HG03095 (cell line): ENCODE results near the gene FAM229A.
"Not testable (repeated sequence)": the region's sequence is repeated elsewhere in the genome, so short reads cannot be mapped to it uniquely, and the experiment has no call there.

Experiments
- ATAC-seq: cut with Tn5 transposase; IDR thresholded peaks from one replicate; pipeline ENCODE4 v1.9.1; 2021; ENCODE audit warnings: moderate library complexity; ENCODE audit not compliant: unreplicated experiment

Gene FAM229A

DNA sequence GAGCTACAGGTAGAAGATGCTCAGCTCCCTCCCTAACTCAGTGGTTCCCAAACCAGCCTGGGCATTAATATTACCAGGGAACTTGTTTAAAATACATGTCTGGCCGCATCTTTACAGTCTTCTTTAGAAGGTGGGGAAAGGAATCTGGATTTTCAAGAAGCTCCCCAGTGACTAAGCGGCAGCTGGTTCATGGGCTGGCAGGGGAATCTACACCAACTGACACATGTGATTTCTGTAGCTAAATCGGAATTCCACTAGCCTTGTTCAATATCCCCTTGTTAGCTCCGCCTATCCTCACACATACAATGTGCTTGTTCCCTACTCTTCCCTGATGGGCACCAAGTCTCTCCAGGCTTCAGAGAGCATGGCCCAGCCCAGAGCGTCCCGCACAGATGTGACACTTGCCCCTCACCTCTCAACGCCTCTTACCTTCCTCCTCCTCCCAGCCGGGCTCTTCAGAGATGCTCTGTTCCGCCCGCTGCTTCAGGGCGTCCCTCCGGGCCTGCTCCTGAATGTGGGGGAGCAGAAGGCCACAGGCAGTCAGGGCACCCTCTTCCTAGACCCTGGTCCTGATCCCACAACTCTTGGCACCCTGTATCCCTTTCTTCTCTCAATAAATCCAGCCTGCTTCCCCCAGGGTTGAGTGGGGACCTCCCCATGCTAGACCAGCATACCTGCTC is 15.4 kb upstream of the FAM229A start:
- no peak for ATAC-seq

DNA sequence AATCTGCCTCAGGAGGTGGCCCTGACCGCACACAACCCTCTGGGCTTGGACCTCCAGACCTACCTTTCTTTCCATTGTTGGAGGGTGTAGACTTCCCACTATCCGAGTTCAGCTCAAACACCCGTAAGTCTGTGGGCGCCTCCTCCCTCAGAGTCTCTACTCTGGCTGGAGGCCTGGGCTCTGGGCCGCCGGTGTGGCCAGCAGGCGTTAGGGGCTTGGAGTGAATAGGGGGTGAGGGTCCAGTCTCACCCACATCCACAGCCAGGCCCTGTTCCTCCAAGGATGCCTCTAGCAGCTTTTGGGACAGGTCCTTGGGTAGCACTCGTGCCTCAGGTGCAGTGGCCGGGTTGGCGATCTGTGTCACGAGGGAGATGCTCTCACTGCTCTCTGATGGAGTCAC is 13.9 kb upstream of the FAM229A start:
- ATAC-seq: no peak

DNA sequence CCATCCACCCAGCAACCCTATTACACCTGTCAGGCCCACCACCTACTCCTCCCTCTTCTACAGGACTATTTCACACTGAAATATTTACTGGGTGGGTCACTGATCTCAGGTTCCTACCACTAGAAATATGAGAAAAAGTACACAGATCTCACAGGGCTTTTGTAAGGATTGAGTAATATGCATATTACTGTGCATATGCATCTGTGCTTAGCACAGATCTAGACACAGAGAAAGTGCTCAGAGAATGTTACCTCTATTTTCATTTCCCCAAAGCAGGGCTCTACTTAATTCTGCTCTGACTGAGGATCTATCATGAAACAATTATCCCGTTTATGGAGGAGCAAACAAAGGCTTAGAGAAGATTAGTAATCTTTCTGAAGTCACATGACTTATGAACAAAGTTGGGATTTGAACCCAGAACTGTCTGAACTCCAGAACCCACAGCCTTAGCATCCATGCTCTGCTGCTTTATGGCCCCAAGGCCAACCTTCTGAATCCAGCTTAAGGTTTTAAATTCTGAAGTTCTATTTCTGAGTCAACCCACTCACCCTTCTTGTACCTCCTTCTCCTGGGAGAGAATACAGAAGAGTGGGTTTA is 11.8 kb upstream of the FAM229A start:
- no peak for ATAC-seq

DNA sequence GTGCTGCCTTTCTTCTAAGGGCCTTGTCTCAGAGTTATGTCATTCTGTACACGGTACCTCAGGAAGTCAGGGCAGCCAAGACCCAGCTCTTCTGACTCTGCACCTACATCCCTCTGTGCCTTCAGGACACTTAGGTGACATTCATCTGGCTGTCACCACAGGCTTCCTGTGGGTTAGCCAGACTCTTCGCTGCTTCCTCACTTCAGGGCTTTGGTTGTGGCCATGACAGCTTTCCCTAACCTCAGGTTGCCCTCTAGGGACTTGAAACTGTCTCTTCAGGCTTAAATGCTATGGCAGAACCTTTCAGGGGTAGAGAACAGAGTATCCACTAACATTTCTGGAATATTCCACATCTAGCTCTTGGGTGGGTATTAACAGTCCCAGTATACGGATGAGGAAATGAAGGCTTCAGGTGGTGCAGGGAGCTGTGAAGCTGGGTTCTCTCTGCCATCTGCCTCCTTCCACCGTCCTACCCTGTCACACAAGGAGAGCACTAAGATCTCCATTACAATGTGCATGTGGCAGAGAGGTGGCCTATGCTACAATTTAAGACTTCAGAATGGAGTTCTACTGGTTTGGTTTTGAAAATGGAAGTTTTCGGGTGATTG is 10.0 kb upstream of the FAM229A start:
- no peak for ATAC-seq

DNA sequence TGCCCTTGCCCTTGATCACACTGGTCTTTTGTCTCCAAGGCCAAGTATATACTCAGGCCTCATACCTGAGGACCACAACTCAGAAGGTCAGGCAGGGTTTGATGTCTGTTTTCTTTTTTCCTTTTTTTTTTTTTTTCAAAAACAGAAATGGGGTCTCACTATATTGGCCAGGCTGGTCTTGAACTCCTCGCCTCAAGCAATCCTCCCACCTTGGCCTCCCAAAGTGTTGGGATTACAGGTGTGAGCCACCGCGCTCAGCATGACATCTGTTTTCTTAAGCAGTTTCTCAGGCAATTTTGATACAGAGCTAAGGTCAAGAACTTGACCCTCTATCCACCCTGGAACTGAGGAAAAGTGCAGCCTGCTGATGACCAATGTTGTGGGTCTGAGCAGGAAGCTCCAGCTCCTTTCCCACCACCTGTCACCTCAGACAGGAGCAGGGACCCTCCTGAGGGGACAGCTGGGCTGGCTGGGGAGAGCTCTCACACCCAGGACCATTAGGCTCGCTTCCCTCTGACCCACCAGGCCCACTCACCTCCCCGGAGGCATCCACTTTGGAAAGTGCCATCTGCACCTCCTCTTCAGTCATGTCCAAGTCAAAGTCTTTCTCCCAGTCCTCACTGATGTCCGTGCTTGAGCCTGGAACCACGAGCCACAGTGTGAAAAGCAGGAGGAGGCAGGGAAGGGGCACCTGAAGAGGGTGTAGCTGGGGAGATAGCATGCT is 5.8 kb upstream of the FAM229A start:
- ATAC-seq: no peak

DNA sequence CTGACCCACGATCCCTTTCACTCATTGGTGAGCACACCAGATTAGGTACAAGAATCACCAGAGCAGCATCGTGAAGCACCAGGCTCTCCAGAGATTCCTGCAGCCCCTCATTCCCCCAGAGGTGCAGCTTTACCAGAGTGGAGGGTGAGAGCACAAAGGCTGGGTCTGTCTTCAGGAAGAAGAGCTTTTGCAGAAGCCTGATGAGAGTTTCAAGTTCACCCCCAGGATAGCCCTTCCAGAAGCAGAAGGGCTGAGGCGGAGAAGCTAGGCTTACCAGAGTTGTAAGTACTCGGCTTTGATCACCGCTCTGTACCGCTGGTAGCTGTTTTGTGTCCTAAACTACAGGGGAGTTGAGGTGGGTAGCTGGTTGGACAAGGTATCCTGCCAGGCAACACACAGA is 3.2 kb upstream of the FAM229A start:
- no peak for ATAC-seq

DNA sequence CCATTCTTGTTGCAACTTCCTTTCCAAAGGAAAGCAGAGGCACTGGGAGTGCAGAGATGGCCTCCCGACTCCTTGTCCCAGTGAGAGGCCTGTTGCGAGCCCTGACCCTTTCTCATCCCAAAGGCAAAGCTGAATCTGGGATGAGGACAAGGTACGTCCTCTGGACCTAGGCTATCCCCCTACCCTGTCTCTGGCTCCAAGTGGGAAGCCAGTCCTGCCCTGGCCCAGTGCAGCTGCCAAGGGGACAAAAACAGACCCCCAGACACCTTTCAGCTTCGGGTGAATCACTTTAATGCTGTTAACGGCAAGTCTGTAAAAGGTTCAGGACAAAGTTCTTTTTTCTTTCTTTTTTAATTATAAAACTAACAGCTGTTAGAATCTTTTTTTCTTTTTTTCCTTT is 2.6 kb upstream of the FAM229A start:
- no peak for ATAC-seq

DNA sequence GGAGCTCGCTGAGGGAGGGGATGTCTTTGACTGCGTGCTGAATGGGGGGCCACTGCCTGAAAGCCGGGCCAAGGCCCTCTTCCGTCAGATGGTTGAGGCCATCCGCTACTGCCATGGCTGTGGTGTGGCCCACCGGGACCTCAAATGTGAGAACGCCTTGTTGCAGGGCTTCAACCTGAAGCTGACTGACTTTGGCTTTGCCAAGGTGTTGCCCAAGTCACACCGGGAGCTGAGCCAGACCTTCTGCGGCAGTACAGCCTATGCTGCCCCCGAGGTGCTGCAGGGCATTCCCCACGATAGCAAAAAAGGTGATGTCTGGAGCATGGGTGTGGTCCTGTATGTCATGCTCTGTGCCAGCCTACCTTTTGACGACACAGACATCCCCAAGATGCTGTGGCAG is 1.4 kb upstream of the FAM229A start:
- ATAC-seq: no peak

DNA sequence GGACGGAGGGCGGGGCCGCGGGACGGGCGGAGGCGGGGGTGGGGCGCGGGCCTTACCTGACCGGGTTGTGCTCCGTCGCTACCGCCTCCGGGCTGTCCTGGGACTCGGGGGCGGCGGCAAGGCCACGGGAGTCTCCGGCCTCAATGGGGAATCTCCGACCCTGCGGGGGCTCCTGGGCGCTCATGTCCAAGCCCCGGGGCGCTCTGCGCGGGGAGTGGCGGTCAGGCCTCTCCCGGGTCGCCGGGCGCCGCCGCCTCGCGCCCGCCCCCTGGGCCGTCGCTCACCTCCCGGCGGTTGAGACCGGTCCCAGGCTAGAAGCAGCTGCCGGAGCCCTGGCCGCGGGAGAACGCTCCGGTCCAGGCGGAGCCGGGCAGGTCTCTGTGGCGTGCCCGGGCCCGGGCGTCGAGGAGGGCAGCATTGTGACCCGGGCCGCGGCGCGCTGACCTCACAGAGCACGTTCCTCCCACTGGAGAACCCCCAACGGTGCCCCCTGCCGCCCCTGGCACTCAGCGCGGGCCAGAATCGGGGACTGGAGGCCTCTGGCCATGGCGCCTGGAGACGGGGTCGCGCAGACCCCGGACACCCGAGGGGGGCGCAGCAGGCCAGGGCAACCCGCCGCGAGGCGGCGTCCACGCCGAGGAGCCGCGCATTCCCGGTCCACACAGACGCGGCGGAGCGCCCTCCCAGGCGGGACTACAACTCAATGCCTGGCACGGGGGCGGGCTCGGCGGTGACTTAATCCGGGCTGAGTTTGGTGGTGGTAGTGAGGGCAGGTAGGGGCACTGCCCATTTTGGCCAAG is 411 bp downstream of the FAM229A start:
- no peak for ATAC-seq

DNA sequence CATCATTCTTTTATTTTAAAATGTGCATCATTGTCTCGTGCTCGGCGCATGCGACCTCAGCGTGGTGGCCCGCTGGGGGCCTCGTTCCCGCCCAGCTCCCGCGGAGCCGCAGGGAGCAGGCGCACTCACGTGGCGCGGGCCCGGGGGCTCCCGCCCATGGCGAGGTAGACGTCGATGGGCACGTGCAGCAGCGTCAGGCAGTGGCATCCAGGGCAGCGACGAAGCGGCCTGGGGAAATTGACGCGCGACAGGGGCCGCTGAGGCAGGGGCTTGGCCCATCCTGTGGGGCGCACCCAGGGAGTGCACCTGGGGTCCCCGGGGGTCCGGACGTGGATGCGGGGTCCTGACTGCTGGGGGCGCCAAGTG is 994 bp downstream of the FAM229A start:
- no peak for ATAC-seq

DNA sequence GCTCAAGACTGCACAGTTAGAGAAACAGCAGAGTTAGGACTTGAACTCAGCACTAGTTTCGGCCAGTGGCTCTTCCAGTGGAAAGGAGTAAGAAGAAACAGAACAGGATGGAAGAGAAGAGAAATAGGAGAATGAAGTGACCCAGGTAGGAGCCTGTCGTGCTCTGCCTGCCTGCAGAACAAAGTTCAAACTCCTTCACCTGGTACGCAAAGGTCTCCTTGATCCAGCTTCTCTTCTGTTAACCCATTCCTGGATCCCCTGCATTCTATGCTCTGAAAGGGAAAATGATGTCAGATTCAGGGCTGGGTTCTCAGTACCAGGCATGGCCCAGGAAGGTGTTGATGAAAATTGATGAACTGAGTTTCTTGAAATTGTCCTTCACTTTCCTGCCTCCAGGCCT is 3.9 kb downstream of the FAM229A start:
- ATAC-seq: no peak

DNA sequence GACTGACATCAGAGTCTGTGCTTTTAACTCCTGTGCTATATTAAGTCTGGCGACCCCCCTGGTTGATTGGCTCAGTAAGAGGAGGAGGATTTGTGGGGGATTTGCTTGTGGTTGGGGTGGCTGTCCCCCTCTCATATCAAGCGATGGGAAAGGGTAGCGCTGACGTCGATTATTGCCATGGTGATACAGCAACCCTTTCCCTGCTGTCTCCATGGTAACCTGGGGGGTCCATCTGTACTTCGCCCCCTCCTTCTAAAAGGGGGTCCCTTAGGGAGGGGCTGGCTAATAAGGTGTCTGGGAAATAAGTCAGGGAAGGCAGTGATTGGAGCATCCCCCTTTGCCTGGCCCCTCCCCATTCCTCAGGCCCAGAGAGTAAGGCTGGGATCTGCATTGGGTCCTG is 4.7 kb downstream of the FAM229A start:
- no peak for ATAC-seq

DNA sequence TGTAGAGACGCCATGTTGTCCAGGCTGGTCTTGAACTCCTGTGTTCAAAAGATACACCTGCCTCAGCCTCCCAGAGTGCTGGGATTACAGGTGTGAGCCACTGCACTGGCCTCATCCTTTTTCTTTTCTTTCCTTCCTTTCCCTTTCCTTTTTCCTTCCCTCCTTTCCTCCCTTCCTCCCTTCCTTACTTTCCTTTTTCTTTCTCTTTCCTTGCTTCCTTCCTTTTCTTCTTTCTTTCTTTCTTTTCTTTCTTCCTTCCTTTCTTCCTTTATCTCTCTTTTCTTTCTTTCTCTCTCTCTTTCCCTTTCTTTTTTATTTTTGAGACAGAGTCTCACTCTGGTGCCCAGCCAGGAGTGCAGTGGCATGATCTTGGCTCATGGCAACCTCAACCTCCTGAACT is 5.8 kb downstream of the FAM229A start:
- no peak for ATAC-seq

DNA sequence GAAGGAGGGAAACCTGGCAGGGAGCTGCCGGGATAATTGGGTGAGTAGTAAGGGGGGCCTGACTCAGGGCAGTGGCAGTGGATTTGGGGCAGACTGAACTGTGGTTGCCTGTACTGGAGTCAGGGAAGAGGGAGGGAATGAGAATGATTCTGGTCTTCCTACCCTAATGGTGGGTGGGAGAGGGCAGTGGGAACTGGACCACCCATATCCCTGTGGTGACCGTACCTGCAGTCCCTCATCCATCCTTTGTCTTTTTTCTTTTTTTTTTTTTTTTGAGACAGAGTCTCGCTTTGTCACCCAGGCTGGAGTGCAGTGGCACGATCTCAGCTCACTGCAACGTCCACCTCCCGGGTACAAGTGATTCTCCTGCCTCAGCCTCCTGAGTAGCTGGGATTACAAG is 6.5 kb downstream of the FAM229A start:
- not testable (repeated sequence) for ATAC-seq

DNA sequence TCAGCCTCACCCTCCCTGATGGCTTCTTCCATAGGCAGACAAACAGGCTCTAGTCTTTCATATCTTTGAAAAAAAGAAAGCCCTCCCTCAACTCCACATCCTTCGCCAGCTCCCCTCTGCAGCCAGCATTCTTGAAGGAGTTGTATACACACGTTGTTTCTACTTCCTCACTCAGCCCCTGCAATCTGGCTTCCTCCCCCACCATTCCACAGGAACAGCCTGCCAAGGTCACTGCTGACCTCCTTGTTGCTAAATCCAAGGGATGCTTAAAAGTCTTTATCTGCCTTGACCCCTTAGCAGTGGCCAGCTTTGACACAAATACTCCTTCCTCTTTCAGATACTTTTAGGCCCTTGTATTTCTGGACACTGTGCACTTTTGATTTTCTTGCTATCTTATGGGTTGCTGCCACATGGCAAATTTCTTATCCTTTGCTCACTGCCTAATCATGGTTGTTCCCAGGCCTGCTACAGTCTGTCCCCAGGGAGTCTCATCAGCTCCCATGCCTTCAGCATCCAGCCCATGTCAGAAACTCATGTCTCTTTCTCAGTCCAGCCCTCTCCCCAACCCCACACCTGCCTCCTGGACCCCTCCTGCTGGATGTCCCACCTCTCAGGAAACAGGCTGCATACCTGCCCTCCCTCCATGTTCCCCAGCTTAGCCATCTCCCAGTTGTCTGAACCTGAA is 8.3 kb downstream of the FAM229A start:
- no peak for ATAC-seq

DNA sequence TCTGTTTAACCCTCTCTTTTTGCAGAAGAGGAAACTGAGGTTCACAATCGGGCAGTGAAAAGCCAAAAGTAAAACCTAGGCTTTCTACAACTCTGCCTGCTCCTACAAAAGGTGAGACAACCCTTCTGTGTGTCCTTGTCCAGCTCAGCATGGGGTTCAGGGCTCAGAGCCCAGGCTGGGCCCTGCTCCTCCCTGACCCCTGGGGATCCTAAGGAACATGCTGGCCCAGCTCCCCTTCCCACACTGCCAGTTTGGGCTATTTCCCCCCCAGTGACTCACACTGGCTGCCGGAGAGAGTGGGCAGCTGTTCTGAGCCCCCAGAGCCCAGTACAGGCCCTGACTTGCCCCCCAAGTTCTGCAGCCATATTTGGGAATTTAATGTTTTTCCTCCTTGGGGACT is 8.9 kb downstream of the FAM229A start:
- ATAC-seq: no peak

DNA sequence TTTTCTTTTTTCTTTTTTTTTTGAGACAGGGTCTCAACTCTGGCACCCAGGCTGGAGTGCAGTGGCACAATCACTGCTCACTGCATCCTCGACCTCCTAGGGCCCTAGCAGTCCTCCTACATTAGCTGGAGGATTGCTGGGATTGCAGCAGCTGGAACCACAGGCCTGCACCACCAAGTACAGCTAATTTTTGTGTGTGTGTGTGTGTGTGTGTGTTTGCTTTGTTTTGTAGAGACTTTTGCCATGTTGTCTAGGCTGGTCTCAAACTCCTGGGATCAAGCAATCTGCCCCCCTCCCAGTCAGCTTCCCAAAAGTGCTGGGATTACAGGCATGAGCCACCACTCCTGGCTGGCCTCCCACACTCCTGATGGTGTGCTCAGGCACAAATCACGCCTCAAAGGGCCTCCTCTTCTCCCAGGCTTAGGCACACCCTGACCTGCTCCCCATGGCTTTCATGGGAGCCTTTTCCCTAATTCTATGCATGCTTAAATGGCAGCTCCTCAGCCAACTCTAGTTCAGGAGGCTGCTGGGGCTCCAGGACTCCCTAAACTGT is 9.4 kb downstream of the FAM229A start:
- ATAC-seq: no peak

DNA sequence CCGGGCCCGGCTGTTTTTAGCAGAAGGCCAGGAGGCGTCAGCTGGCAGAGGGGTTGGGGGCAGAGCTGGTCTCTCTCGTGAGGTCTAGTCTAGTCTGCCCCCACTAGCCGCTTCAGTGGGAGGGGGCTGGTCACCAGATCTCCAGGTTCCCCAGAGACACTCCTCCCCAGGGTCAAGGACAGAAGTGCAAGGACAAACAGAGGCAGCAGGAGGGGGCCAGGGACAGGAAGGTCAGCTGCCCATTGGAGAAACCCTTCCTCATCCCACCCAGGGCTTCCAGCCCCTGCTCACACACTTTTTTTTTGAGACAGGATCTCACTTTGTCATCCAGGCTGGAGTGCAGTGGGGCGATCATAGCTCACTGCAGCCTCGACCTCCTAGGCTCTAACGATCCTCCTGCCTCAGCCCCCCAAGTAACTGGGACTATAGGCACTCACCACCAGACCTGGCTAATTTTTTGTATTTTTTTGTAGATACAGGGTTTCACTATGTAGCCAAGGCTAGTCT is 10.0 kb downstream of the FAM229A start:
- ATAC-seq: no peak

DNA sequence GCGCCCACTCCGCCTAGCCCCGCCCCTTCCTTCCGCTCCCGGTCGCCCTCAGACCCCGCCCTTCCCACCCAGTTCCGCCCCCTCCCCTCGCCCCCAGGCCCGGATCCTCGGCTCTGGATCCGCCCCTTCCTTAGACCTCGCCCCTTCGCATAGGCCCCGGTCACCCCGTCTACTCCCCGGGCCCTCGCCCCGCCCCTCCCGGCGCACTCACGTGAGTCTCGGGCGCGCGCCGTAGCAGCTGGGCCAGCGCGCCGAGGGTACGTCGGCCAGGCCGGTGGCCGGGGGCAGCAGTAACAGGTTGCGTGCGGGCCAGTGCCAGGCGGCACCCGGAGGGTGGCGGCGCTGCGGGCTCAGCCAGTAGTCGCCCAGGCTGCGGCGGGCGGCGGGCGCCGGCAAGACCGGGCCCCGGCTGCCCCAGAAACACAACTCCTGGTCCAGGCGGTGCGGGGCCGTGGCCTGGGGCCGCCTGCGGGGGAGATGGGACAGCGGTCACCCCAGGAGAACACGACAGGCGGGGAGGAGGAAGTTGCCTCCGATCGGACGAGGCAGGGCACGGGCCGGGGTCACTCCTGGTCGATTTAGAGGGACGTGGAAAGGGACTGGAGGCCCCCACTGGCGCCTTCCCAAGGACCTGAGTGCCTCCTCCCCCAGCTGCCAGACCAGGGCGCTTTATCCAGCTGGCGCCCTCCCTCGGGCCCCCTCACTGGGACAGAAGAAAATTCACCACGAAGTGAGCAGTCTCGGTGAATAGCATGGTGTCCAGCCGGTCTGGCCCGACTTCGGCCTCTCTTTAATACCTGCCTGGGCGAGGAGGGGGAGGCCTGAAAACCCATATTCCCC is 10.7 kb downstream of the FAM229A start:
- ATAC-seq: peak; percentile 76
